ENCODE measurements around the gene CHI3L1.

The CHI3L1 gene

GRCh38 chr1:203181586-203182386 lies 4.7 kb downstream of the CHI3L1 start:
- DNase-seq = peak in 1 of 2 donors; percentile 19
- Histone ChIP-seq H3K4me1 (peaks cover 0 to 13% (median 0%) of the 10 kb centered on the region in 4 donors), H3K9me3 (no peaks in the 10 kb centered on the region), H3K4me3 (no peak overlapping the region), H3K27me3 (no peaks in the 10 kb centered on the region), H3K27ac (no peak overlapping the region), H3K36me3 (no peaks in the 10 kb centered on the region)
- no peak for TF ChIP-seq CTCF (IDR thresholded peaks at IDR 0.05)
- intact Hi-C loops (cut with DNase I; ENCODE audit: low total_unique reads) = no loop called here

GRCh38 chr1:203180611-203181330 lies 5.7 kb downstream of the CHI3L1 start:
- peak in 1 of 2 donors; percentile 47 for DNase-seq
- no peak overlapping the region for H3K27ac ChIP-seq
- no peaks in the 10 kb centered on the region for H3K27me3 ChIP-seq
- intact Hi-C loops (cut with DNase I; ENCODE audit: low total_unique reads) = no loop called here
- H3K4me3 ChIP-seq = no peak overlapping the region
- H3K36me3 ChIP-seq = no peaks in the 10 kb centered on the region
- H3K9me3 ChIP-seq = no peaks in the 10 kb centered on the region
- H3K4me1 ChIP-seq = peaks cover 0 to 6% (median 0%) of the 10 kb centered on the region in 4 donors
- TF ChIP-seq CTCF (IDR thresholded peaks at IDR 0.05) = no peak

- no peaks in the 10 kb centered on the region for H3K9me3 ChIP-seq
- peak in 1 of 2 donors; percentile 59 for DNase-seq
- no peaks in the 10 kb centered on the region for H3K36me3 ChIP-seq
- no peak for TF ChIP-seq CTCF (IDR thresholded peaks at IDR 0.05)
- intact Hi-C loops (cut with DNase I; ENCODE audit: low total_unique reads) = no loop called here
- no peak overlapping the region for H3K4me3 ChIP-seq
- H3K27ac ChIP-seq = no peak overlapping the region
- peaks cover 0 to 6% of the 10 kb centered on the region in 2 donors for H3K27me3 ChIP-seq
- peaks cover 0 to 6% (median 0%) of the 10 kb centered on the region in 4 donors for H3K4me1 ChIP-seq
These were observed 6.9 kb downstream of the CHI3L1 start for GRCh38 chr1:203179667-203180005.

- no peaks in the 10 kb centered on the region for H3K36me3 ChIP-seq
- peaks cover 0 to 10% of the 10 kb centered on the region in 2 donors for H3K27me3 ChIP-seq
- H3K27ac ChIP-seq = no peak overlapping the region
- H3K4me1 ChIP-seq = peaks cover 0 to 6% (median 0%) of the 10 kb centered on the region in 4 donors
- no peaks in the 10 kb centered on the region for H3K9me3 ChIP-seq
- DNase-seq = peak in 1 of 2 donors; percentile 34
- intact Hi-C loops (cut with DNase I; ENCODE audit: low total_unique reads) = no loop called here
- H3K4me3 ChIP-seq = no peak overlapping the region
- no peak for TF ChIP-seq CTCF (IDR thresholded peaks at IDR 0.05)
These were observed 7.5 kb downstream of the CHI3L1 start for GRCh38 chr1:203178821-203179666.

- Histone ChIP-seq H3K9me3 (no peaks in the 10 kb centered on the region), H3K27ac (no peak overlapping the region), H3K27me3 (peaks cover 0 to 10% of the 10 kb centered on the region in 2 donors), H3K4me1 (peaks cover 0 to 6% (median 0%) of the 10 kb centered on the region in 4 donors), H3K4me3 (no peak overlapping the region), H3K36me3 (no peaks in the 10 kb centered on the region)
- intact Hi-C loops (cut with DNase I; ENCODE audit: low total_unique reads) = no loop called here
- no peak for TF ChIP-seq CTCF (IDR thresholded peaks at IDR 0.05)
- peak in 1 of 2 donors; percentile 24 for DNase-seq
These were observed 8.4 kb downstream of the CHI3L1 start for GRCh38 chr1:203178083-203178482.

All from tibial artery (tissue), 4 donors.